NCI-H226 (cell line): ENCODE data around the gene ENTR1.
A peak's percentile ranks its signal among the peaks of the same experiment; 100 is the strongest.

Source experiments
- DNase-seq: peaks from one replicate; pipeline ENCODE4 v3.0.0-alpha.2; 2015

Gene ENTR1

GRCh38 chr9:136410500-136411287 is at the start of gene ENTR1, which contains the start of gene PMPCA:
Gene ENTR1, minus strand, starts transcription at chr9:136410614. Its CDS starts 217 bp downstream, at chr9:136410397.
Gene PMPCA, plus strand, starts transcription at chr9:136410658. Its CDS starts 11 bp downstream, at chr9:136410669.
- peak; percentile 78 for DNase-seq

- DNase-seq = no peak
Measured at GRCh38 chr9:136459425-136459824, 49.0 kb upstream of the ENTR1 start.

- DNase-seq = no peak
Measured at GRCh38 chr9:136457326-136457725, 46.9 kb upstream of the ENTR1 start.

- DNase-seq = no peak
Measured at GRCh38 chr9:136456258-136456657, 45.8 kb upstream of the ENTR1 start.

GRCh38 chr9:136455043-136456002 is 44.9 kb upstream of the ENTR1 start:
- DNase-seq = no peak

- no peak for DNase-seq
Measured at GRCh38 chr9:136454026-136454796, 43.8 kb upstream of the ENTR1 start.

GRCh38 chr9:136453326-136453725 is 42.9 kb upstream of the ENTR1 start:
- no peak for DNase-seq

- no peak for DNase-seq
Measured at GRCh38 chr9:136451221-136451877, 40.9 kb upstream of the ENTR1 start.

- DNase-seq = no peak
Measured at GRCh38 chr9:136448655-136449054, 38.2 kb upstream of the ENTR1 start.

GRCh38 chr9:136447173-136447778 is 36.9 kb upstream of the ENTR1 start:
- no peak for DNase-seq

GRCh38 chr9:136445799-136446198 is 35.4 kb upstream of the ENTR1 start:
- DNase-seq = no peak

- DNase-seq = no peak
Measured at GRCh38 chr9:136444102-136444501, 33.7 kb upstream of the ENTR1 start.

- DNase-seq = no peak
Measured at GRCh38 chr9:136443687-136444086, 33.3 kb upstream of the ENTR1 start.

GRCh38 chr9:136443087-136443486 is 32.7 kb upstream of the ENTR1 start:
- DNase-seq = no peak

GRCh38 chr9:136442265-136442664 is 31.9 kb upstream of the ENTR1 start:
- DNase-seq = no peak

GRCh38 chr9:136441681-136442245 is 31.3 kb upstream of the ENTR1 start:
- DNase-seq = no peak

GRCh38 chr9:136441191-136441680 is 30.8 kb upstream of the ENTR1 start:
- DNase-seq = no peak

GRCh38 chr9:136439481-136440408 is 29.3 kb upstream of the ENTR1 start, which contains the start of gene INPP5E:
Gene INPP5E, minus strand, starts transcription at chr9:136439845. Its CDS starts 426 bp downstream, at chr9:136439419.
- DNase-seq = peak; percentile 52

GRCh38 chr9:136438548-136439480 is 28.4 kb upstream of the ENTR1 start:
- peak; percentile 25 for DNase-seq
